ENCODE data around the gene FABP6. TPM values are rescaled to one million over a fixed set of nuclear protein-coding genes. Genes with fewer than 3 reads are reported as not detected.

The FABP6 gene
- total and polyA plus RNA-seq, 9 of the 15 experiments (the other 6 are each of a cell fraction or from before 2014, with no cell fraction given) = 0.11 to 0.33 (median 0.21) TPM; not detected in 4

DNA sequence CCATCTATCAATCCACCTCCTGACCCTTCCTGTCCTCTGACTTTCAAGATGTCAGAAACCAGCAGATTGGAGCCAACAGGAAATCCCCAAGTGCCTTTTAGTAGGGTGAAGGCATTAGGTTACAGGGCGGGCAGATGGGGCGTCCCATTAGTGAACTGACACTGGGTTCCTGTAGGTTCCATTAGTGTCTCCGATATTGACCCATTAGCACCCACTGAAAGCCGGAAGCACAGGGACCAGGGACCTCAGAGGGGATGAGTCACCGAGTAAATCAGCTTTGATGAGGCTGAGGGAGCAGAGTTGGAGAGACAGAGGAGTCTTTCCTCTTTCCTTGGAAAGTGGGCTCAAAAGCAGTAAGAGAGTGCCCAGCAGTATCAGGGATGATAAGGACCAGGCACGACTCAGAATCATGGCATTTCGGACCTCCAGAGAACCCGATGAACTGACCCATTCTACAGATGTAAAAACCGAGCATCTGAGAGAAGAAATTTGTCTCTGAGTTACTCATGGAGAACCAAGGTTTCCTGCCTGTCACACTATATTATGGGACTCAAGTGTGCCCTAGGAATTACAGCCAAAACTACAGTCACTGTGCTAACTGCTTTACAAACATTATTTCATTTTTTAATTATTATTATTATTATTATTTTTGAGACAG, 47.2 kb upstream of the FABP6 start (continued):
- TF ChIP-seq TAL1 (IDR thresholded peaks at IDR 0.05) (no peak), NONO (IDR thresholded peaks at IDR 0.05; ENCODE audit: low read depth in 2 of 2, low read length in 1 of 2) (no peak), NRF1 (conservative IDR thresholded peaks at IDR 0.05 in 1 of 2, IDR thresholded peaks at IDR 0.05 in 1 of 2) (no peak), SMARCC2 (IDR thresholded peaks at IDR 0.05; ENCODE audit: low read depth) (no peak), NBN (IDR thresholded peaks at IDR 0.05; ENCODE audit: low read depth) (no peak), RHOXF2B (CRISPR knock-in tag; conservative IDR thresholded peaks at IDR 0.05) (no peak), PBX2 (CRISPR knock-in tag; IDR thresholded peaks at IDR 0.05; ENCODE audit: low read depth) (no peak), PBX2 (tag; conservative IDR thresholded peaks at IDR 0.05; ENCODE audit: low read depth) (no peak), SMAD2 (IDR thresholded peaks at IDR 0.05; ENCODE audit: low read depth, low read length) (no peak), NELFE (IDR thresholded peaks at IDR 0.05; ENCODE audit: insufficient read depth, insufficient read length) (no peak), HEY1 (CRISPR knock-in tag; IDR thresholded peaks at IDR 0.05; ENCODE audit: borderline replicate concordance) (no peak), JUND (IDR thresholded peaks at IDR 0.05; ENCODE audit: borderline replicate concordance, low read depth, low read length) (peak; percentile 85), JUND (tag; IDR thresholded peaks at IDR 0.05; ENCODE audit: borderline replicate concordance, low read depth, low read length) (peak; percentile 60; the same call in 1 of the 3 replicates), CXXC5 (CRISPR knock-in tag; IDR thresholded peaks at IDR 0.05) (no peak), ZNF778 (CRISPR knock-in tag; IDR thresholded peaks at IDR 0.05) (no peak)
- TF ChIP-seq, protein P1, sequence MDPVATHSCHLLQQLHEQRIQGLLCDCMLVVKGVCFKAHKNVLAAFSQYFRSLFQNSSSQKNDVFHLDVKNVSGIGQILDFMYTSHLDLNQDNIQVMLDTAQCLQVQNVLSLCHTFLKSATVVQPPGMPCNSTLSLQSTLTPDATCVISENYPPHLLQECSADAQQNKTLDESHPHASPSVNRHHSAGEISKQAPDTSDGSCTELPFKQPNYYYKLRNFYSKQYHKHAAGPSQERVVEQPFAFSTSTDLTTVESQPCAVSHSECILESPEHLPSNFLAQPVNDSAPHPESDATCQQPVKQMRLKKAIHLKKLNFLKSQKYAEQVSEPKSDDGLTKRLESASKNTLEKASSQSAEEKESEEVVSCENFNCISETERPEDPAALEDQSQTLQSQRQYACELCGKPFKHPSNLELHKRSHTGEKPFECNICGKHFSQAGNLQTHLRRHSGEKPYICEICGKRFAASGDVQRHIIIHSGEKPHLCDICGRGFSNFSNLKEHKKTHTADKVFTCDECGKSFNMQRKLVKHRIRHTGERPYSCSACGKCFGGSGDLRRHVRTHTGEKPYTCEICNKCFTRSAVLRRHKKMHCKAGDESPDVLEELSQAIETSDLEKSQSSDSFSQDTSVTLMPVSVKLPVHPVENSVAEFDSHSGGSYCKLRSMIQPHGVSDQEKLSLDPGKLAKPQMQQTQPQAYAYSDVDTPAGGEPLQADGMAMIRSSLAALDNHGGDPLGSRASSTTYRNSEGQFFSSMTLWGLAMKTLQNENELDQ (CRISPR knock-in tag; IDR thresholded peaks at IDR 0.05; ENCODE audit: borderline replicate concordance) = no peak
- TF ChIP-seq, protein P2, sequence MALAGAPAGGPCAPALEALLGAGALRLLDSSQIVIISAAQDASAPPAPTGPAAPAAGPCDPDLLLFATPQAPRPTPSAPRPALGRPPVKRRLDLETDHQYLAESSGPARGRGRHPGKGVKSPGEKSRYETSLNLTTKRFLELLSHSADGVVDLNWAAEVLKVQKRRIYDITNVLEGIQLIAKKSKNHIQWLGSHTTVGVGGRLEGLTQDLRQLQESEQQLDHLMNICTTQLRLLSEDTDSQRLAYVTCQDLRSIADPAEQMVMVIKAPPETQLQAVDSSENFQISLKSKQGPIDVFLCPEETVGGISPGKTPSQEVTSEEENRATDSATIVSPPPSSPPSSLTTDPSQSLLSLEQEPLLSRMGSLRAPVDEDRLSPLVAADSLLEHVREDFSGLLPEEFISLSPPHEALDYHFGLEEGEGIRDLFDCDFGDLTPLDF (CRISPR knock-in tag; IDR thresholded peaks at IDR 0.05) = no peak
- TF ChIP-seq, protein P3, sequence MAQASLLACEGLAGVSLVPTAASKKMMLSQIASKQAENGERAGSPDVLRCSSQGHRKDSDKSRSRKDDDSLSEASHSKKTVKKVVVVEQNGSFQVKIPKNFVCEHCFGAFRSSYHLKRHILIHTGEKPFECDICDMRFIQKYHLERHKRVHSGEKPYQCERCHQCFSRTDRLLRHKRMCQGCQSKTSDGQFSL (CRISPR knock-in tag; IDR thresholded peaks at IDR 0.05) = no peak
- TF ChIP-seq, protein P3 (tag; IDR thresholded peaks at IDR 0.05) = no peak

Measured in K562 (cell line).